ENCODE measurements around the gene FAM180A.

Gene FAM180A

GRCh38 chr7:135793841-135794240, 45.2 kb upstream of the FAM180A start:
- no peak overlapping the region for H3K4me3 ChIP-seq (replicated peaks; ENCODE audit: insufficient read depth, low read length)
- H3K27me3 ChIP-seq (ENCODE audit: insufficient read depth, poor library complexity, severe bottlenecking) = no peaks in the 10 kb centered on the region
- H3K27ac ChIP-seq (replicated peaks) = no peak overlapping the region
- DNase-seq (ENCODE audit: low read depth in 1 of 2, low spot score in 1 of 2) = no peak
- TF ChIP-seq SPI1 (IDR thresholded peaks at IDR 0.05; ENCODE audit: borderline replicate concordance, low read depth) (no peak), GABPA (IDR thresholded peaks at IDR 0.05; ENCODE audit: low read depth) (no peak), POLR2AphosphoS5 (IDR thresholded peaks at IDR 0.05; ENCODE audit: low read depth) (no peak)
- TF ChIP-seq, protein P1, sequence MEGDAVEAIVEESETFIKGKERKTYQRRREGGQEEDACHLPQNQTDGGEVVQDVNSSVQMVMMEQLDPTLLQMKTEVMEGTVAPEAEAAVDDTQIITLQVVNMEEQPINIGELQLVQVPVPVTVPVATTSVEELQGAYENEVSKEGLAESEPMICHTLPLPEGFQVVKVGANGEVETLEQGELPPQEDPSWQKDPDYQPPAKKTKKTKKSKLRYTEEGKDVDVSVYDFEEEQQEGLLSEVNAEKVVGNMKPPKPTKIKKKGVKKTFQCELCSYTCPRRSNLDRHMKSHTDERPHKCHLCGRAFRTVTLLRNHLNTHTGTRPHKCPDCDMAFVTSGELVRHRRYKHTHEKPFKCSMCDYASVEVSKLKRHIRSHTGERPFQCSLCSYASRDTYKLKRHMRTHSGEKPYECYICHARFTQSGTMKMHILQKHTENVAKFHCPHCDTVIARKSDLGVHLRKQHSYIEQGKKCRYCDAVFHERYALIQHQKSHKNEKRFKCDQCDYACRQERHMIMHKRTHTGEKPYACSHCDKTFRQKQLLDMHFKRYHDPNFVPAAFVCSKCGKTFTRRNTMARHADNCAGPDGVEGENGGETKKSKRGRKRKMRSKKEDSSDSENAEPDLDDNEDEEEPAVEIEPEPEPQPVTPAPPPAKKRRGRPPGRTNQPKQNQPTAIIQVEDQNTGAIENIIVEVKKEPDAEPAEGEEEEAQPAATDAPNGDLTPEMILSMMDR (IDR thresholded peaks at IDR 0.05; ENCODE audit: insufficient read depth, low read length) = no peak
- TF ChIP-seq, protein P2, sequence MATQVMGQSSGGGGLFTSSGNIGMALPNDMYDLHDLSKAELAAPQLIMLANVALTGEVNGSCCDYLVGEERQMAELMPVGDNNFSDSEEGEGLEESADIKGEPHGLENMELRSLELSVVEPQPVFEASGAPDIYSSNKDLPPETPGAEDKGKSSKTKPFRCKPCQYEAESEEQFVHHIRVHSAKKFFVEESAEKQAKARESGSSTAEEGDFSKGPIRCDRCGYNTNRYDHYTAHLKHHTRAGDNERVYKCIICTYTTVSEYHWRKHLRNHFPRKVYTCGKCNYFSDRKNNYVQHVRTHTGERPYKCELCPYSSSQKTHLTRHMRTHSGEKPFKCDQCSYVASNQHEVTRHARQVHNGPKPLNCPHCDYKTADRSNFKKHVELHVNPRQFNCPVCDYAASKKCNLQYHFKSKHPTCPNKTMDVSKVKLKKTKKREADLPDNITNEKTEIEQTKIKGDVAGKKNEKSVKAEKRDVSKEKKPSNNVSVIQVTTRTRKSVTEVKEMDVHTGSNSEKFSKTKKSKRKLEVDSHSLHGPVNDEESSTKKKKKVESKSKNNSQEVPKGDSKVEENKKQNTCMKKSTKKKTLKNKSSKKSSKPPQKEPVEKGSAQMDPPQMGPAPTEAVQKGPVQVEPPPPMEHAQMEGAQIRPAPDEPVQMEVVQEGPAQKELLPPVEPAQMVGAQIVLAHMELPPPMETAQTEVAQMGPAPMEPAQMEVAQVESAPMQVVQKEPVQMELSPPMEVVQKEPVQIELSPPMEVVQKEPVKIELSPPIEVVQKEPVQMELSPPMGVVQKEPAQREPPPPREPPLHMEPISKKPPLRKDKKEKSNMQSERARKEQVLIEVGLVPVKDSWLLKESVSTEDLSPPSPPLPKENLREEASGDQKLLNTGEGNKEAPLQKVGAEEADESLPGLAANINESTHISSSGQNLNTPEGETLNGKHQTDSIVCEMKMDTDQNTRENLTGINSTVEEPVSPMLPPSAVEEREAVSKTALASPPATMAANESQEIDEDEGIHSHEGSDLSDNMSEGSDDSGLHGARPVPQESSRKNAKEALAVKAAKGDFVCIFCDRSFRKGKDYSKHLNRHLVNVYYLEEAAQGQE (IDR thresholded peaks at IDR 0.05; ENCODE audit: insufficient replicate concordance, low read depth) = no peak

- TF ChIP-seq GABPA (IDR thresholded peaks at IDR 0.05; ENCODE audit: low read depth) = no peak
- TF ChIP-seq POLR2AphosphoS5 (IDR thresholded peaks at IDR 0.05; ENCODE audit: low read depth) = no peak
- TF ChIP-seq, protein P2 (IDR thresholded peaks at IDR 0.05; ENCODE audit: insufficient replicate concordance, low read depth) = no peak
- TF ChIP-seq SPI1 (IDR thresholded peaks at IDR 0.05; ENCODE audit: borderline replicate concordance, low read depth) = no peak
- TF ChIP-seq, protein P1 (IDR thresholded peaks at IDR 0.05; ENCODE audit: insufficient read depth, low read length) = no peak
- Histone ChIP-seq H3K27me3 (ENCODE audit: insufficient read depth, poor library complexity, severe bottlenecking) (no peaks in the 10 kb centered on the region), H3K27ac (replicated peaks) (peak overlapping the region; percentile 28; the same call in 1 of the 2 replicates), H3K4me3 (replicated peaks; ENCODE audit: insufficient read depth, low read length) (no peak overlapping the region)
- no peak for DNase-seq (ENCODE audit: low read depth in 1 of 2, low spot score in 1 of 2)
Observed at GRCh38 chr7:135792866-135793265, 44.3 kb upstream of the FAM180A start.

DNA sequence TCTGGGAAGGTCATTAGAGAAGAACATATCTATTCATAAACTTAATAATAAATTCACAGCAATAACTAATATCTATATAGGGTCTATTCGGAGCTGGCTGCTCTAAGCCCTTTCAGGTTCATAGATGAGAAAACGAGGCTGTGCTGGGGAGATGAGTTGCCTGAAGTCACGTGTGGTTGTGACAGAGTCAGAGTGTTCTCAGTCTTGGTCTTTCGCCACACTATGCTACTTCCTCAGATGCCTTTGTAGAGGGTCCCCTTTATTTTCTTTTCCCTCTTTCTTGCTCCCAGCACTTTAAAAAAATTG, 43.7 kb upstream of the FAM180A start:
- Histone ChIP-seq H3K27ac (replicated peaks) (0 out of 2 replicates have a peak overlapping the region, but pooled peaks have one; percentile 37), H3K4me3 (replicated peaks; ENCODE audit: insufficient read depth, low read length) (no peak overlapping the region), H3K27me3 (ENCODE audit: insufficient read depth, poor library complexity, severe bottlenecking) (no peaks in the 10 kb centered on the region)
- DNase-seq (ENCODE audit: low read depth in 1 of 2, low spot score in 1 of 2) = peak in 1 of 2 experiments; percentile 77
- TF ChIP-seq GABPA (IDR thresholded peaks at IDR 0.05; ENCODE audit: low read depth) = no peak
- TF ChIP-seq, protein P1 (IDR thresholded peaks at IDR 0.05; ENCODE audit: insufficient read depth, low read length) = no peak
- no peak for TF ChIP-seq POLR2AphosphoS5 (IDR thresholded peaks at IDR 0.05; ENCODE audit: low read depth)
- no peak for TF ChIP-seq SPI1 (IDR thresholded peaks at IDR 0.05; ENCODE audit: borderline replicate concordance, low read depth)
- TF ChIP-seq, protein P2 (IDR thresholded peaks at IDR 0.05; ENCODE audit: insufficient replicate concordance, low read depth) = no peak

Data from HL-60 (cell line).